SK-N-MC (cell line): ENCODE results near the gene BCKDHA.
"Not testable (repeated sequence)": the region's sequence is repeated elsewhere in the genome, so short reads cannot be mapped to it uniquely, and the experiment has no call there.

Source experiments
- DNase-seq: peaks from one replicate; pipeline ENCODE4 v3.0.0-alpha.2; 2011; ENCODE audit warnings: low read depth, low spot score
- H3K27ac ChIP-seq: fragments of 200-600 bp; sonication (generic); 2 replicates; pipeline ENCODE4 v1.5.1; 2016; ENCODE audit warnings: mixed run types
- H3K36me3 ChIP-seq: fragments of 200-600 bp; sonication (generic); 2 replicates; pipeline ENCODE4 v1.6.1; 2017; ENCODE audit warnings: antibody characterized with exemption, low read length, mixed read lengths; ENCODE audit not compliant: insufficient read depth
- H3K4me3 ChIP-seq: fragments of 200-600 bp; sonication (generic); 2 replicates; pipeline ENCODE4 v1.5.1; 2016
- H3K9ac ChIP-seq: fragments of 200-600 bp; sonication (generic); 2 replicates; pipeline ENCODE4 v1.8.0; 2017; ENCODE audit warnings: mixed run types, mixed read lengths; ENCODE audit not compliant: insufficient read length
- H3K9me3 ChIP-seq: fragments of 200-600 bp; sonication (generic); 2 replicates; pipeline ENCODE4 v1.6.1; 2017; ENCODE audit warnings: low read depth, mild to moderate bottlenecking, antibody characterized with exemption, low read length, moderate library complexity, mixed read lengths
- EZH2 ChIP-seq: fragments of 200-600 bp; sonication (generic); IDR thresholded peaks from one replicate; pipeline ENCODE4 v1.6.1; 2017; ENCODE audit warnings: antibody characterized with exemption
- FOXP2 ChIP-seq: optimal IDR thresholded peaks from 2 replicates; pipeline ENCODE3; 2011; ENCODE audit warnings: mild to moderate bottlenecking, moderate library complexity; ENCODE audit not compliant: insufficient read depth; ENCODE audit errors: extremely low read length, control extremely low read depth
- POLR2AphosphoS5 ChIP-seq: IDR thresholded peaks from 2 replicates; pipeline ENCODE4 v1.6.1; 2012; ENCODE audit warnings: mild to moderate bottlenecking, low read depth, low read length, borderline replicate concordance

The BCKDHA gene

GRCh38 chr19:41449865-41450178, 52.2 kb downstream of the BCKDHA start:
- DNase-seq: no peak
- Histone ChIP-seq H3K36me3 (no peaks in the 10 kb centered on the region), H3K9ac (no peak overlapping the region), H3K27ac (no peak overlapping the region), H3K9me3 (no peaks in the 10 kb centered on the region), H3K4me3 (no peak overlapping the region)
- TF ChIP-seq POLR2AphosphoS5 (no peak), FOXP2 (no peak), EZH2 (no peak)

DNA sequence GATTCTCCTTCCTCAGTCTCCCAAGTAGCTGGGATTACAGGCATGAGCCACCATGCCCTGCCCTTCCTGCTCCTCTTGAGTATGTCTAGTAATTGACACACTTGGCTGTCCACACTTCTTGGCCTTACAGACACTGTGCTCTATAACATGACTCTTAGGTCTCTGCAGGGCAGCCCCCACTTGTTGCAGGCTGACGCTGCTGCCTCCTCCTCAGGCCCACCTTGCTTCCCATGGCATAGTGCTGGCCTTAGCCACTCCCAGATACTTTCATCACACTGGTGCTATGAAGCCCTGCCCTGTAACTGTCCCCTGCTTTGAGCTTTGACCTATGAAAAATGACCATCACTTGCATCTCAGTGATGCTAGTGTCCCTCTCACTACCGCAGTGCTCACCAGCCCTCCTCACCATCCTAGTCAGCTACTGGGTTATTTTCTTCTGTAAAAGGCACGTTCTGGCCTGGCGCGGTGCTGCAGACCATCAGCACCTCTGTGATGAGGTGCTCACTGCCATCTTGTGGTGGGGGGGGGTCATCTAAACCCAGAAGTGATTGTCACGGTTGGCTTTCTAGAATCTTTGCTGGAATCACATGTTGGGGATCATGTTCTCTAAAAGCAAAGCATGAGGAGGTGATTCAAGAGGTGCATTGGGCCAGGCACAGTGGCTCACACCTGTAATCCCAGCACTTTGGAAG, 55.1 kb downstream of the BCKDHA start:
- Histone ChIP-seq H3K9me3 (no peaks in the 10 kb centered on the region), H3K27ac (no peak overlapping the region), H3K9ac (no peak overlapping the region), H3K4me3 (no peak overlapping the region), H3K36me3 (no peaks in the 10 kb centered on the region)
- DNase-seq: no peak
- TF ChIP-seq FOXP2: no peak
- TF ChIP-seq POLR2AphosphoS5: no peak
- no peak for TF ChIP-seq EZH2

- no peaks in the 10 kb centered on the region for H3K36me3 ChIP-seq
- H3K9me3 ChIP-seq: no peaks in the 10 kb centered on the region
- no peak overlapping the region for H3K27ac ChIP-seq
- no peak overlapping the region for H3K9ac ChIP-seq
- no peak for DNase-seq
- TF ChIP-seq EZH2 (no peak), POLR2AphosphoS5 (no peak), FOXP2 (no peak)
- no peak overlapping the region for H3K4me3 ChIP-seq
Observed at GRCh38 chr19:41455936-41456335, 58.3 kb downstream of the BCKDHA start.

DNA sequence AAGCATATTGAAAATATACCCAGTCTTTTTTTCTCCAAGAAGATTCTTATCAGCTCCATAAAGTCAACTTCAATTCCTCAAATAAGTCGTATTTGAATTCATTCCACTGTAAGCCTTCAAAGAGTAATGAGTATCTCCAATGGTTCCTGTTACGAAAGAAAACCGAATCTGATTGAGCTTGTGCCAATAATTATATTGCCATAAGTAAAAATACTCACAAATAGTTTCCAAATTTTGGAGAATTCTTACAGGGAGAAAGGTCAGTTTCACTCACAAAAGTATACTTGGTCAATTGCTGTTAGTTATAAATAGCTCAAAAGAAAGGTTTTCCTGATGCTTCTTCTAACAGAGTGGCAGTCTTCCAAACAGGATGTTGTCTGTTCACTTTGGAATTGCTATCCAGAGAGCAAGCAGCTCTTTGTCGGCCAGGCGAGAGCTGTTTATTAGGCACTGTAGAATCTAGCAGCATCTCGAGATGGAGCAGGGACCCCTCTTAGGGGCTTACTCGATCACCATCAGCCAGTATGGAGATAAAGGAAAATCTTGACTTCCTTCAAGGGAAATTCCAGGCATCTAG, 58.8 kb downstream of the BCKDHA start:
- DNase-seq: no peak
- H3K9me3 ChIP-seq: no peaks in the 10 kb centered on the region
- H3K4me3 ChIP-seq: no peak overlapping the region
- no peak overlapping the region for H3K9ac ChIP-seq
- TF ChIP-seq FOXP2 (no peak), POLR2AphosphoS5 (no peak), EZH2 (no peak)
- H3K36me3 ChIP-seq: no peaks in the 10 kb centered on the region
- H3K27ac ChIP-seq: no peak overlapping the region

GRCh38 chr19:41457241-41457640, 59.6 kb downstream of the BCKDHA start:
- TF ChIP-seq EZH2 (no peak), POLR2AphosphoS5 (no peak), FOXP2 (no peak)
- no peak for DNase-seq
- H3K36me3 ChIP-seq: no peaks in the 10 kb centered on the region
- H3K4me3 ChIP-seq: no peak overlapping the region
- no peak overlapping the region for H3K9ac ChIP-seq
- H3K9me3 ChIP-seq: no peaks in the 10 kb centered on the region
- H3K27ac ChIP-seq: no peak overlapping the region

DNA sequence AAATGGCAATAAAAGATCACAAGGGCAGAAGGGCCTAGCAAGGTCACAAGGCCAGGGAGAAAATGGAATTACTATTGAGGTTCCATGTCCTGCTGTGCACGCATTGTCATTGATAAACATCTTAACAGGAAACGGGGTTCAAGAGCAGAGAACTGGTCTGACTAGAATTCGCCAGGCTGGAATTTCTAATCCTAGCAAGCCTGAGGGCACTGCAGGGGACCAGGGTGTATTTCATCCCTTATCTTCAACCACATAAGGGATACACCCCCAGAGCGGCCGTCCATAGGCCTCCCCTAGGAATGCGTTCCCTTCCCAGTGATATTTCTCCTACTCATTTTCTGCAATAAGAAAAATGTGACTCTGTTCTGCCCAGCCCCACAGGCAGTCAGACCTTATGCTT, 64.9 kb downstream of the BCKDHA start:
- DNase-seq: no peak
- Histone ChIP-seq H3K27ac (no peak overlapping the region), H3K9me3 (no peaks in the 10 kb centered on the region), H3K4me3 (no peak overlapping the region), H3K36me3 (no peaks in the 10 kb centered on the region), H3K9ac (no peak overlapping the region)
- TF ChIP-seq POLR2AphosphoS5 (no peak), EZH2 (no peak), FOXP2 (no peak)

DNA sequence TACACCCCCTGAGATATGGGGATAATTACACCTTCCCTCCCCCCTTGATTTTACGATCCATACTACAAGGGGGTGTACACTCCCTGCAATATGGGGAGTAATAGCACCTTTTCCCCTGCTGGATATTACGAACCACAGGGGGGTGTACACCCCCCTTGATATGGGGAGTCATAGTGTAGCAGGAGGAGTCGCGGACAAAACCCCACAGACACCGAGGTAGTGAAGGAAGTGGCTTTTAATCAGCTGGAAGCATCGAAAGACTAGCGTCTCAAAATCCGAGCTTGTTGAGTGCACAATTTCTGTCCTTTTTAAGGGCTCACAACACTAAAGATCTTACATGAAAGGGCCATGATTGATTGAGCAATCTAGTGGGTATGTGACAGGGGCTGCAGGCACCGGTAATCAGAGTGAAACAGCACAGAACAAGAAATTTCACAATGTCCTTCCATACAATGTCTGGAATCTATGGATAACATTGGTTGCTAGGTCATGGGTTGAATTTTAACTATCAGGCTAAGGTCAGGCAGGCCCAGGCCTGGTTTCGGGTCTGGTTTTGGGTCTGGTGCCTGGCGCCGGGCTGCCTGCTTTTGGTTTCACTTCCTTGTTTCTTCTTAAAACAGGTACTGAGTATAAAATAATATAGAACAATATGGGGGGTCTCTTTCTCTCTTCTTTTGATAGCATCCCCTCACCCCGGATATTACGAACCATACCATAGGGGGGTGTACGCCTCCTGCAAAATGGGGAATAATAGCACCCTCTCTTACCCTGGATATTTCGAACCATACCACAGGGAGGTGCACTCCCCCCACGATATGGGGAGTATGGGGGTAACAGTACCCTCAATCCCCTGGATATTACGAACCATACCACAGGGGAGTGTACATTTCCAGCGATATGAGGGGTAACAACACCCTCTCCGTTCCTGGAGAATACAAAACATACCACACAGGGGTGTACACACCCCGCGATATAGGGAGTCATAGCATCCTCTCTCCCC, 65.9 kb downstream of the BCKDHA start:
- not testable (repeated sequence) for H3K9me3 ChIP-seq, H3K4me3 ChIP-seq, H3K9ac ChIP-seq, H3K36me3 ChIP-seq, H3K27ac ChIP-seq, DNase-seq
